Activated CD4-positive, alpha-beta T cell treated with anti-CD3 and anti-CD28 coated beads for 36 hours (primary cell): ENCODE results near the gene TASP1. TPM values are rescaled to one million over a fixed set of nuclear protein-coding genes. Genes with fewer than 3 reads are reported as not detected.

Experiments used
- ATAC-seq: fragments of 200-7000 bp; cut with Tn5 transposase; one replicate; pipeline ENCODE4 v1.10.0; 2021; ENCODE audit warnings: mild to moderate bottlenecking, moderate library complexity
- CTCF ChIA-PET: fragments of 350-600 bp; sonication (Branson Sonifier 250); formaldehyde crosslinking; loops from one replicate; lab custom pipeline; 2021; ENCODE audit warnings: antibody characterized with exemption; lab: Charles Lee
- POLR2A ChIA-PET: fragments of 350-600 bp; sonication (Branson Sonifier 250); formaldehyde crosslinking; loops from one replicate; lab custom pipeline; 2021; ENCODE audit warnings: antibody characterized with exemption, inconsistent platforms; lab: Charles Lee
- DNase-seq: peaks from one replicate; pipeline ENCODE4 v3.0.0-alpha.2; 2020
- H3K27ac Mint-ChIP-seq: one replicate; pipeline ENCODE4 v1.8.0; 2021; ENCODE audit warnings: mixed read lengths
- H3K27me3 Mint-ChIP-seq: one replicate; pipeline ENCODE4 v1.8.0; 2021; ENCODE audit warnings: mixed read lengths
- H3K36me3 Mint-ChIP-seq: one replicate; pipeline ENCODE4 v1.8.0; 2021; ENCODE audit warnings: low read depth, mixed read lengths
- H3K4me1 Mint-ChIP-seq: one replicate; pipeline ENCODE4 v1.8.0; 2021; ENCODE audit warnings: mixed read lengths
- H3K4me3 Mint-ChIP-seq: one replicate; pipeline ENCODE4 v1.8.0; 2021; ENCODE audit warnings: mild to moderate bottlenecking, moderate library complexity, mixed read lengths
- H3K9me3 Mint-ChIP-seq: one replicate; pipeline ENCODE4 v1.8.0; 2021; ENCODE audit warnings: low read depth, mixed read lengths
- intact Hi-C, 2 experiments: fragments of 100-400 bp; cut with DNase I in 1 of 2; cut with micrococcal nuclease in 1 of 2; formaldehyde crosslinking; loops; one replicate each; pipeline versions ENCODE4 v1.14.2 to v1.15.1; 2022 to 2024; cut with DNase I, micrococcal nuclease
- total RNA-seq, 2 experiments: library from RNA; stranded (reverse); gene quantifications; one replicate each; pipeline ENCODE4 v1.2.3, GENCODE V29; 2021

The TASP1 gene
- total RNA-seq, 2 experiments from 2014 or later = 8.5 to 10.1 TPM

DNA sequence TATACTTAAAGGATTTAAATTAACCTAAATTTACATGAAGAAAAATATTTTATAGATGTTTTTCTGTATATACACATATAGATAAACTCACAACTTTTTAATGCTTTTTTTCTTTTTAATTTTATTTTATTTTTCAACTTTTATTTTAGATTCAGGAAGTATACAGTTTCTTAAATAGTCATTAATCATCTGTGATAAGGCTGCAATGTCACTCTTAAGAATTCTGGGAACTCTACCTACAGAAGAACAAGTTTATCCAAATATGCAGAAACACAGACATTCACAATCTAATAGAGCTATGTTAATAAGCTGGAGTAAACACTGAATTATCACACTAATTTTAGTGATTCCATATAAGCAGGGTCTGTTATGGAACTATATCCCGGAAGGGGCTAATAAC, 181.2 kb downstream of the TASP1 start:
- CTCF ChIA-PET = no interaction called here
- no peaks in the 10 kb centered on the region for H3K4me1 Mint-ChIP-seq
- ATAC-seq (no peak), DNase-seq (no peak)
- H3K9me3 Mint-ChIP-seq = no peaks in the 10 kb centered on the region
- H3K27ac Mint-ChIP-seq = no peak overlapping the region
- intact Hi-C loops = loop anchor here in 1 of 2 experiments (5.0 kb wide), 1 partner anchor 330 kb away; the partner anchor contains the start of gene NDUFAF5
- no peak overlapping the region for H3K4me3 Mint-ChIP-seq
- POLR2A ChIA-PET = no interaction called here
- H3K36me3 Mint-ChIP-seq = peaks cover 10% of the 10 kb centered on the region
- H3K27me3 Mint-ChIP-seq = no peaks in the 10 kb centered on the region

GRCh38 chr20:13455713-13456112, 183.0 kb downstream of the TASP1 start:
- no peak overlapping the region for H3K4me3 Mint-ChIP-seq
- peaks cover 16% of the 10 kb centered on the region for H3K36me3 Mint-ChIP-seq
- ATAC-seq (no peak), DNase-seq (no peak)
- ChIA-PET POLR2A (no interaction called here), CTCF (no interaction called here)
- H3K27ac Mint-ChIP-seq = no peak overlapping the region
- H3K4me1 Mint-ChIP-seq = no peaks in the 10 kb centered on the region
- intact Hi-C loops = loop anchor here in 1 of 2 experiments (5.0 kb wide), 1 partner anchor 332 kb away; the partner anchor contains the start of gene NDUFAF5
- H3K9me3 Mint-ChIP-seq = no peaks in the 10 kb centered on the region
- H3K27me3 Mint-ChIP-seq = no peaks in the 10 kb centered on the region

- Mint-ChIP-seq H3K36me3 (peaks cover 20% of the 10 kb centered on the region), H3K27ac (no peak overlapping the region), H3K4me1 (no peaks in the 10 kb centered on the region), H3K4me3 (no peak overlapping the region), H3K27me3 (no peaks in the 10 kb centered on the region), H3K9me3 (no peaks in the 10 kb centered on the region)
- POLR2A ChIA-PET = no interaction called here
- no peak for ATAC-seq
- DNase-seq = no peak
- CTCF ChIA-PET = interaction anchor here (1.5 kb wide), 1 partner anchor 13 kb away, joined by 3 read pairs; no protein-coding TSS in a partner anchor
- intact Hi-C loops = no loop called here
Measured at GRCh38 chr20:13453367-13453766, 185.4 kb downstream of the TASP1 start.

- no peak overlapping the region for H3K27ac Mint-ChIP-seq
- ChIA-PET POLR2A (no interaction called here), CTCF (interaction anchor here (0.8 to 1.6 kb wide), 5 partner anchors 9 to 319 kb away, joined by 3 to 4 read pairs (median 3); no protein-coding TSS in a partner anchor)
- intact Hi-C loops = no loop called here
- peaks cover 20% of the 10 kb centered on the region for H3K36me3 Mint-ChIP-seq
- DNase-seq (no peak), ATAC-seq (no peak)
- H3K4me3 Mint-ChIP-seq = no peak overlapping the region
- no peaks in the 10 kb centered on the region for H3K27me3 Mint-ChIP-seq
- no peaks in the 10 kb centered on the region for H3K4me1 Mint-ChIP-seq
- H3K9me3 Mint-ChIP-seq = no peaks in the 10 kb centered on the region
Measured at GRCh38 chr20:13452470-13453124, 186.1 kb downstream of the TASP1 start.

DNA sequence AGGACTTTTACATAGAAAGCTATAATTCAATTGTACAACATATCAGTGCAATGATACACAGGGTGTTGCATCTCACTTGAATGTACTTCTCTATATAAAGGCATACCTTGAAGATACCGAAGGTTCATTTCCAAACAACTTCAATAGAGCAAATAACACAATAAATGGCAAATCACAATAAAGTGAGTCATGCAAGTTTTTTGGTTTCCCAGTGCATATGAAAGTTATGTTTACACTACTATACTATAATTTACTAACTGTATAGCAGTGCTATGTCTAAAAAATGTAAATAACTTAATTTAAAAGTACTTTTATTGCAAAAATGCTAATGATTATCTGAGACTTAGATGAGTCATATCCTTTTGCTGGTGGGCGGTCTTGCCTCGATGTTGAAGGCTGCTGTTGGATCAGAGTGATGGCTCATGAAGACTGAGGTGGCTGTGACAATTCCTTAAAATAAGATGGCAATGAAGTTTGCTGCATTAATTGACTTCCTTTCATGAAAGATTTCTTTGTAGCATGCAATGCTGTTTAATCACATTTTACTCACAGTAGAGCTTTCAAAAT, 188.8 kb downstream of the TASP1 start:
- no peak overlapping the region for H3K4me3 Mint-ChIP-seq
- ATAC-seq = no peak
- no peaks in the 10 kb centered on the region for H3K4me1 Mint-ChIP-seq
- ChIA-PET CTCF (interaction anchor here (1.0 to 1.5 kb wide), 2 partner anchors 34 to 97 kb away, joined by 3 to 4 read pairs; no protein-coding TSS in a partner anchor), POLR2A (no interaction called here)
- peaks cover 17% of the 10 kb centered on the region for H3K36me3 Mint-ChIP-seq
- intact Hi-C loops = no loop called here
- no peak for DNase-seq
- no peaks in the 10 kb centered on the region for H3K27me3 Mint-ChIP-seq
- no peak overlapping the region for H3K27ac Mint-ChIP-seq
- H3K9me3 Mint-ChIP-seq = no peaks in the 10 kb centered on the region

DNA sequence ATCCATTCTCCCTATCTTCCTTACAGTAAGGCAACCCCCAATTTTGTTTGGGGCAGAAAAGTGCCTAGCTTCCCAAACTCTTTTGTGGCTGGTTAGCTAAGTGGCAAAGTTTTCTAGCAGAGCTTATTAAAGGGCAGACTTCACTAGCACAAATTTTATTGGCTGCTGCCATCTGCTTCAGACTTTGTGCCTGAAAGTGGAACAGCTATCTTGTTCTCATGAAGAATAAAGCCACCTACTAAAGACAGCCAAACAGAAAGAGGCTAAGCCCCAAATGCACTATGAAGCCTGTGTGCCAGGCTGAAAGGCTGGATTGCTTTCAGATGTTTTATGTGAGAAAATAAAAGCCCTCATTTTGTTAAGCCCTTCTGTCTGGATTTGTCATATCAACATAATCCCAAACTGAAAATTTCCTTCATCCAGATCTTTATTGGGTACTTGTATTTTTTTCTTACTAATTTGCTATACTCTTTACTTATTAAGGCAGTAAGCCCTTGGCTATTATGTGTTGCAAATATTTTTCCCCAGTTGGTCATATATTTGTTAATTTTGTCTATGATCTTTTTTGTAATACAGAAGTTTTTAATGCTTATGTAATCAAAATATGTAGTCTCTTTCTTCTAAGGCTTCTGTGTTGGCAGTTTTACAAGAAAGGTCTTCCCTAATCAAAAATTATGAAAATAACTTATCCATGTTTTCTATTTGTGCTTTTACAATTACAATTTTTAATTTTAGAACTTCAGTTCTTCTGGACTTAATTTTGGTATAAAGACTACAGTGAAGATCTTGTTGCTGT, 191.1 kb downstream of the TASP1 start:
- ATAC-seq (no peak), DNase-seq (no peak)
- Mint-ChIP-seq H3K36me3 (peaks cover 13% of the 10 kb centered on the region), H3K27me3 (no peaks in the 10 kb centered on the region), H3K9me3 (no peaks in the 10 kb centered on the region), H3K4me1 (no peaks in the 10 kb centered on the region), H3K27ac (no peak overlapping the region), H3K4me3 (no peak overlapping the region)
- intact Hi-C loops = no loop called here
- ChIA-PET POLR2A (no interaction called here), CTCF (no interaction called here)

DNA sequence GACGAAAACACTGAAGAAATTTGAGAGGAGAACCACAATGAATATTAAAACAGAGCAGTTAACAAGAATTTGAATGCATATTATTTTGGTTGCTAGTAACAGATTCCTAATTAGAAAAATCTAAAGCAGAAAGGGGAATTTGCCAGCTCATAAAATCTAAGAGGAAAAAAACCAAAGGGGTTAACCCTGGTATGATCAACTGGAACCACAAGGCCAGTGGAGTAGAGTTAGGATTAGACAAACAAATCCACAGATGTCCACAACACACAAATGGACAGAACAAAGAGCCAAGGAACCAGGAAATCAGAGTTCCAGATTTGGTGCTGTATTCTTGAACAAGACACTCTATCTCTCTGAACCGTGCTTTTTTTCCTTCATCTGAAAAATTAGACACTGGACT, 195.0 kb downstream of the TASP1 start:
- H3K27ac Mint-ChIP-seq = no peak overlapping the region
- peaks cover 24% of the 10 kb centered on the region for H3K36me3 Mint-ChIP-seq
- CTCF ChIA-PET = no interaction called here

GRCh38 chr20:13442986-13443385, 195.7 kb downstream of the TASP1 start:
- ATAC-seq = no peak
- CTCF ChIA-PET = no interaction called here
- intact Hi-C loops = no loop called here

More for the DNA sequence above, 195.0 kb downstream of the TASP1 start:
- H3K4me3 Mint-ChIP-seq = no peak overlapping the region
- H3K4me1 Mint-ChIP-seq = no peaks in the 10 kb centered on the region
- ATAC-seq = no peak
- H3K9me3 Mint-ChIP-seq = peaks cover 11% of the 10 kb centered on the region
- no peaks in the 10 kb centered on the region for H3K27me3 Mint-ChIP-seq
- POLR2A ChIA-PET = no interaction called here
- no peak for DNase-seq
- intact Hi-C loops = no loop called here

DNA sequence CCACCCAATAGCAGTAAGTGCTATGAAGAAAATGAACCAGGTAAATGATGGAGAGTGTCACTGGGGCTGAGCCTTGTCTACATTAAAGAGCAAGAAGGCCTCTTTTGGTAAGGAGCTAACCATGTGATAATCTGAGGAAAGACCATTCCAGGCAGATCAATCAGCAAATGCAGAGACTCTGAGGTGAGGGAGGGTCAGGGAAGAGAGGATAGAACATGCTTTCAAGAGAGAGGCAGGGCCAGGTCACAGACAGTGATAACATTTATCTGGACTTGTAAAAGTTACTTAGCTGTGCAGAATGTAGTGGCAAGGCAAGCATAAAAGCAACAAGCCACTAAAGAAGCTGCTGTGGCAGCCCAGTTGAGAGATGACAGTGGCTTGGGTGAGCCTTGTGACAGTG, 197.3 kb downstream of the TASP1 start:
- no peak for DNase-seq
- Mint-ChIP-seq H3K9me3 (peaks cover 11% of the 10 kb centered on the region), H3K36me3 (peaks cover 24% of the 10 kb centered on the region), H3K27me3 (no peaks in the 10 kb centered on the region), H3K4me1 (no peaks in the 10 kb centered on the region), H3K4me3 (no peak overlapping the region), H3K27ac (no peak overlapping the region)
- POLR2A ChIA-PET = no interaction called here
- intact Hi-C loops = no loop called here
- CTCF ChIA-PET = interaction anchor here (0.6 to 1.4 kb wide), 2 partner anchors 106 to 296 kb away, joined by 3 to 4 read pairs; no protein-coding TSS in a partner anchor
- no peak for ATAC-seq

More at GRCh38 chr20:13442986-13443385, 195.7 kb downstream of the TASP1 start:
- Mint-ChIP-seq H3K27me3 (no peaks in the 10 kb centered on the region), H3K36me3 (peaks cover 24% of the 10 kb centered on the region), H3K27ac (no peak overlapping the region), H3K4me1 (no peaks in the 10 kb centered on the region), H3K4me3 (no peak overlapping the region), H3K9me3 (peaks cover 11% of the 10 kb centered on the region)
- POLR2A ChIA-PET = no interaction called here
- DNase-seq = no peak

GRCh38 chr20:13436530-13436929, 202.2 kb downstream of the TASP1 start:
- POLR2A ChIA-PET = no interaction called here
- ATAC-seq = no peak

DNA sequence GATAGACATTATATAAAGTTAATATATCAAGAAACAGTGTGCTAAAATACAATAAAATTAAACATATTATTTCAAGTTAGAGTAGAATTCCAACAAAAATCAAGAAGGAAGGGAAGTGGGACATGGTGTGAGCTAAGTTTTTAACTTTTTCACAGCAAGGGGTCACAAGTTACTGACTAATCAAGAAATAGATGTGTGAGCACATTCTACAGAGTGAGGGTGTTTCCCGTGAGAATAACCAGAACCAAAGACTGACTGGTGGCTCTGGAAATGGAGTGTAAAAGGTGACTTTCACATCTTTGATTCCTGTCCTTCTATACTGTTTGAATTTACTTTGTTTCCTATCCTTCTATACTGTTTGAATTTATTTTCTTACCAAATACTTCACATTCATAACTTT, 206.6 kb downstream of the TASP1 start:
- DNase-seq = no peak
- no peak for ATAC-seq
- peaks cover 31% of the 10 kb centered on the region for H3K36me3 Mint-ChIP-seq
- no peaks in the 10 kb centered on the region for H3K9me3 Mint-ChIP-seq
- no peaks in the 10 kb centered on the region for H3K27me3 Mint-ChIP-seq
- peaks cover 8% of the 10 kb centered on the region for H3K4me1 Mint-ChIP-seq
- CTCF ChIA-PET = interaction anchor here (0.6 kb wide), 1 partner anchor 114 kb away, joined by 3 read pairs; no protein-coding TSS in a partner anchor
- POLR2A ChIA-PET = no interaction called here
- H3K27ac Mint-ChIP-seq = no peak overlapping the region
- intact Hi-C loops = no loop called here
- no peak overlapping the region for H3K4me3 Mint-ChIP-seq

More at GRCh38 chr20:13436530-13436929, 202.2 kb downstream of the TASP1 start:
- Mint-ChIP-seq H3K27ac (no peak overlapping the region), H3K4me1 (no peaks in the 10 kb centered on the region), H3K9me3 (peaks cover 9% of the 10 kb centered on the region), H3K27me3 (no peaks in the 10 kb centered on the region), H3K4me3 (no peak overlapping the region), H3K36me3 (peaks cover 30% of the 10 kb centered on the region)
- DNase-seq = no peak
- CTCF ChIA-PET = interaction anchor here (0.6 to 1.2 kb wide), 2 partner anchors 9 to 253 kb away, joined by 3 to 6 read pairs; no protein-coding TSS in a partner anchor
- intact Hi-C loops = no loop called here
